HEK293T (cell line): ENCODE results near the gene CAPN9.

Experiments
- CTCF ChIA-PET: fragments of 350-600 bp; formaldehyde crosslinking; extraction: SDS; loops from one replicate; lab custom pipeline; 2021; ENCODE audit warnings: antibody characterized with exemption, inconsistent platforms; lab: Yijun Ruan, JAX
- POLR2A ChIA-PET: fragments of 350-600 bp; formaldehyde crosslinking; extraction: SDS; loops from one replicate; lab custom pipeline; 2020; ENCODE audit warnings: antibody characterized with exemption, inconsistent platforms; lab: Yijun Ruan, JAX
- DNase-seq: peaks from one replicate; pipeline ENCODE4 v3.0.0; 2012; ENCODE audit warnings: mixed read lengths; ENCODE audit errors: extremely low spot score
- ARNT ChIP-seq: fragments of 450-650 bp; IDR thresholded peaks from 2 replicates; pipeline ENCODE4 v1.6.1; 2017; ENCODE audit warnings: mild to moderate bottlenecking
- BHLHE40 ChIP-seq: fragments of 450-650 bp; IDR thresholded peaks from 2 replicates; pipeline ENCODE4 v1.6.1; 2016; ENCODE audit warnings: mild to moderate bottlenecking, moderate library complexity, borderline replicate concordance
- CTBP1 ChIP-seq: fragments of 450-650 bp; IDR thresholded peaks from 2 replicates; pipeline ENCODE4 v1.6.1; 2016; ENCODE audit warnings: borderline replicate concordance
- ELF4 ChIP-seq: fragments of 450-650 bp; IDR thresholded peaks from 2 replicates; pipeline ENCODE4 v1.6.1; 2017; ENCODE audit warnings: antibody characterized with exemption
- FOXA1 ChIP-seq: fragments of 450-650 bp; IDR thresholded peaks from 2 replicates; pipeline ENCODE4 v1.6.1; 2016; ENCODE audit warnings: mild to moderate bottlenecking
- FOXK2 ChIP-seq: fragments of 450-650 bp; IDR thresholded peaks from 2 replicates; pipeline ENCODE4 v1.6.1; 2016; ENCODE audit warnings: mild to moderate bottlenecking
- FOXM1 ChIP-seq: fragments of 450-650 bp; IDR thresholded peaks from 2 replicates; pipeline ENCODE4 v1.6.1; 2017; ENCODE audit warnings: mild to moderate bottlenecking, borderline replicate concordance
- HDGF ChIP-seq: fragments of 450-650 bp; IDR thresholded peaks from 2 replicates; pipeline ENCODE4 v1.6.1; 2017; ENCODE audit warnings: antibody characterized with exemption, borderline replicate concordance
- L3MBTL2 ChIP-seq: fragments of 450-650 bp; conservative IDR thresholded peaks from 2 replicates; pipeline ENCODE4 v1.6.1; 2016; ENCODE audit warnings: mild to moderate bottlenecking
- LEF1 ChIP-seq: fragments of 450-650 bp; IDR thresholded peaks from 2 replicates; pipeline ENCODE4 v1.6.1; 2017; ENCODE audit warnings: mild to moderate bottlenecking, borderline replicate concordance
- NFRKB ChIP-seq: fragments of 450-650 bp; IDR thresholded peaks from 2 replicates; pipeline ENCODE4 v1.6.1; 2016; ENCODE audit warnings: mild to moderate bottlenecking, moderate library complexity
- PKNOX1 ChIP-seq: fragments of 450-650 bp; IDR thresholded peaks from 2 replicates; pipeline ENCODE4 v1.6.1; 2016
- SP1 ChIP-seq: fragments of 450-650 bp; IDR thresholded peaks from 2 replicates; pipeline ENCODE4 v1.6.1; 2017
- SUZ12 ChIP-seq: fragments of 450-650 bp; IDR thresholded peaks from 2 replicates; pipeline ENCODE4 v1.6.1; 2016; ENCODE audit warnings: mild to moderate bottlenecking
- TARDBP ChIP-seq: fragments of 450-650 bp; IDR thresholded peaks from 2 replicates; pipeline ENCODE4 v1.6.1; 2016
- ZNF384 ChIP-seq: fragments of 450-650 bp; IDR thresholded peaks from 2 replicates; pipeline ENCODE4 v1.6.1; 2016

The CAPN9 gene

GRCh38 chr1:230823426-230823825, 76.2 kb downstream of the CAPN9 start:
- no peak for TF ChIP-seq CTBP1
- no peak for TF ChIP-seq FOXA1
- no peak for TF ChIP-seq LEF1
- no peak for TF ChIP-seq SP1
- no peak for TF ChIP-seq BHLHE40
- no peak for TF ChIP-seq TARDBP
- CTCF ChIA-PET, result no interaction called here
- POLR2A ChIA-PET, result no interaction called here
- no peak for DNase-seq

GRCh38 chr1:230823931-230824381, 76.8 kb downstream of the CAPN9 start:
- no peak for DNase-seq
- ChIA-PET POLR2A (no interaction called here), CTCF (interaction anchor here (0.6 kb wide), 1 partner anchor 244 kb away, joined by 5 read pairs; no protein-coding TSS in a partner anchor)
- no peak for TF ChIP-seq CTBP1
- TF ChIP-seq BHLHE40, result no peak
- no peak for TF ChIP-seq FOXK2
- no peak for TF ChIP-seq L3MBTL2
- TF ChIP-seq FOXM1, result no peak
- TF ChIP-seq HDGF, result no peak
- TF ChIP-seq ZNF384, result no peak
- TF ChIP-seq FOXA1, result no peak
- TF ChIP-seq TARDBP, result no peak
- no peak for TF ChIP-seq NFRKB
- no peak for TF ChIP-seq PKNOX1
- TF ChIP-seq SUZ12, result no peak
- no peak for TF ChIP-seq LEF1
- no peak for TF ChIP-seq ARNT
- no peak for TF ChIP-seq SP1
- TF ChIP-seq ELF4, result no peak

- ChIA-PET POLR2A (no interaction called here), CTCF (interaction anchor here (0.6 kb wide), 1 partner anchor 245 kb away, joined by 5 read pairs; no protein-coding TSS in a partner anchor)
Measured at GRCh38 chr1:230824551-230824918, 77.3 kb downstream of the CAPN9 start.

GRCh38 chr1:230824919-230825721, 77.9 kb downstream of the CAPN9 start:
- ChIA-PET POLR2A (no interaction called here), CTCF (no interaction called here)
- no peak for TF ChIP-seq FOXK2
- no peak for TF ChIP-seq LEF1
- TF ChIP-seq SUZ12, result no peak
- no peak for TF ChIP-seq L3MBTL2
- no peak for TF ChIP-seq ELF4
- no peak for TF ChIP-seq HDGF
- DNase-seq, result no peak

More at GRCh38 chr1:230824551-230824918, 77.3 kb downstream of the CAPN9 start:
- TF ChIP-seq HDGF (no peak), NFRKB (no peak), SP1 (no peak), ARNT (no peak), BHLHE40 (no peak), ZNF384 (no peak), CTBP1 (no peak), FOXK2 (no peak), PKNOX1 (no peak), FOXA1 (no peak), ELF4 (no peak), TARDBP (no peak), SUZ12 (no peak), LEF1 (no peak), FOXM1 (no peak), L3MBTL2 (no peak)
- DNase-seq, result no peak

- ChIA-PET POLR2A (no interaction called here), CTCF (no interaction called here)
- no peak for TF ChIP-seq NFRKB
- TF ChIP-seq HDGF, result no peak
- TF ChIP-seq PKNOX1, result no peak
- no peak for TF ChIP-seq TARDBP
- TF ChIP-seq FOXM1, result no peak
- TF ChIP-seq SP1, result no peak
- TF ChIP-seq CTBP1, result no peak
- no peak for TF ChIP-seq FOXA1
- TF ChIP-seq L3MBTL2, result no peak
- TF ChIP-seq ELF4, result no peak
- no peak for TF ChIP-seq LEF1
- no peak for TF ChIP-seq BHLHE40
- no peak for TF ChIP-seq ARNT
- TF ChIP-seq SUZ12, result no peak
- no peak for TF ChIP-seq FOXK2
- no peak for TF ChIP-seq ZNF384
- DNase-seq, result no peak
Measured at GRCh38 chr1:230825761-230826160, 78.6 kb downstream of the CAPN9 start.
